ENCODE measurements around the gene GDNF.

DNA sequence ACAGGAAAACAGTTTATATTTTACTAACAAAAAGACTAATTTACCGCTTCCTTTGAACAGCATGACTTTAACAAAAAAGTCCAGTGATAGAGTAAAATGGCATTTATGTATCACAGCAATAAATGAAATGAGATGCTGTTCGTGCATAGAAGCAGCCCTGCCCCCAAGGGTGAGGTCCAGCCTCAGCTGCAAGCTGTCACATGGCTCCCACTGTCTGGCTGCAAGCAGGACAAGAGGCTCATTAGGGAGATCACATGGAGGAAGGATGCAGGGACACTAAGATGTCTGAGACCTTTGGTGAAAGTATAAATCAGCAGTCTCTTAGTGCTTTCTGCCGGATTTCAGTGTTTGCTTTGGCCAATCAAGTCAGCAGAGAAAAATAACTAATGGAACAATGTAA, 23.0 kb downstream of the GDNF start:
- no peak for TF ChIP-seq EZH2 (IDR thresholded peaks at IDR 0.05; ENCODE audit: borderline replicate concordance, low read depth, low read length, poor library complexity, severe bottlenecking)
- TF ChIP-seq, protein P1, sequence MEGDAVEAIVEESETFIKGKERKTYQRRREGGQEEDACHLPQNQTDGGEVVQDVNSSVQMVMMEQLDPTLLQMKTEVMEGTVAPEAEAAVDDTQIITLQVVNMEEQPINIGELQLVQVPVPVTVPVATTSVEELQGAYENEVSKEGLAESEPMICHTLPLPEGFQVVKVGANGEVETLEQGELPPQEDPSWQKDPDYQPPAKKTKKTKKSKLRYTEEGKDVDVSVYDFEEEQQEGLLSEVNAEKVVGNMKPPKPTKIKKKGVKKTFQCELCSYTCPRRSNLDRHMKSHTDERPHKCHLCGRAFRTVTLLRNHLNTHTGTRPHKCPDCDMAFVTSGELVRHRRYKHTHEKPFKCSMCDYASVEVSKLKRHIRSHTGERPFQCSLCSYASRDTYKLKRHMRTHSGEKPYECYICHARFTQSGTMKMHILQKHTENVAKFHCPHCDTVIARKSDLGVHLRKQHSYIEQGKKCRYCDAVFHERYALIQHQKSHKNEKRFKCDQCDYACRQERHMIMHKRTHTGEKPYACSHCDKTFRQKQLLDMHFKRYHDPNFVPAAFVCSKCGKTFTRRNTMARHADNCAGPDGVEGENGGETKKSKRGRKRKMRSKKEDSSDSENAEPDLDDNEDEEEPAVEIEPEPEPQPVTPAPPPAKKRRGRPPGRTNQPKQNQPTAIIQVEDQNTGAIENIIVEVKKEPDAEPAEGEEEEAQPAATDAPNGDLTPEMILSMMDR (conservative IDR thresholded peaks at IDR 0.05; ENCODE audit: low read depth, low read length) = no peak

Measured in A673 (cell line).